ENCODE data around the gene GRK5. TPM values are rescaled to one million over a fixed set of nuclear protein-coding genes. Genes with fewer than 3 reads are reported as not detected.

The GRK5 gene
- total and polyA plus RNA-seq, 9 of the 15 experiments (the other 6 are each of a cell fraction or from before 2014, with no cell fraction given): 0.46 to 0.83 (median 0.67) TPM; not detected in 2

DNA sequence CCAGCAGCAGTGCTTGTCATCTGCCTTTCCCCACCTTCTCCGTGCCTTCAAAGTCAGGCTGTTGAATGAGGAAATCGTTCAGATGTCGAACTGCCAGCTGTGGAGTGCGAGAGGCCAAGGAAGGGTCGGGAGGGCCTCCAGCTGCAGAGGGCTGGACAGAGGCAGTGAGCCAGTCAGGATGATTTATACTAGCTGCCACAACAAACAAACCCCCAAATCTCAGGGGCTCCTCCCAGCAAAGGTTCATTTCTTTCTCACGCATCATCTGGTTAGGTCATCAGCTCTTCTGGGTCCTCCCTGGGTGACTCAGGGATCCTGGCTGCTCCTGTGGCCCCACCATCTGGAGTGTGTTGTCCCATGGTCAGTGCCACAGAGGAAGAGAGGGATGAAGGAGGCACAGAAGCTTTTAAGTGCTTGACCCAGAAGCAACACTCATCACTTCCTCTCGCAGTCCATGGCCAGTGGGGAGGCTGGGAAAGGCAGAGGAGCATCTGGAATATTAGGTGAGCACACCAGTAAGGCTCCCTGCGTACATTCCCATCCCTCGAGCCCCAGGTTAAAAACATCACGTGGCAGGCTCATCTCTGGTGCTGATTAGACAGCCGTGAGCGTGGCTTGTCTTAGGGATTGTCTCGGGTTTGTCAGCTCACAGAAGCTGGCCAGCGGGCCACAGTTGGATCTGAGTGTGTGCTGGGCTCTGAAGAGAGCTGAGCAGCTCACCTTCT is 194.5 kb downstream of the GRK5 start:
- H3K9me3 ChIP-seq (replicated peaks; ENCODE audit: control insufficient read depth, insufficient read depth, low read depth, low read length): no peaks in the 10 kb centered on the region
- peaks cover 0 to 21% of the 10 kb centered on the region in 2 experiments; a peak in 2 of 5 replicates for H3K27me3 ChIP-seq (ENCODE audit: control insufficient read depth in 2 of 2, insufficient read depth in 2 of 2, low read length in 2 of 2)
- CTCF ChIA-PET (ENCODE audit: low intra/inter-chr PET ratio): no interaction called here
- BruUV-seq (replicated peaks): no TSS peak
- WGBS (ENCODE audit: insufficient coverage, low coverage, missing lambda C conversion rate): 2% methylated on average over 14 of the region's 14 CpGs
- FAIRE-seq (no peak), ATAC-seq (peak; percentile 64), DNase-seq (ENCODE audit: extremely low read depth in 1 of 4, low spot score in 3 of 4) (peak; percentile 14 to 41 (median 26))
- H3K9me1 ChIP-seq (ENCODE audit: control insufficient read depth, insufficient read depth, low read length): no peaks in the 10 kb centered on the region
- H4K20me1 ChIP-seq (replicated peaks; ENCODE audit: control insufficient read depth, insufficient read depth, low read length): no peaks in the 10 kb centered on the region
- intact Hi-C loops (cut with micrococcal nuclease): no loop called here
- H3K4me3 ChIP-seq: no peak overlapping the region
- H3K4me1 ChIP-seq (replicated peaks in 1 of 2; ENCODE audit: control insufficient read depth in 2 of 2, insufficient read depth in 2 of 2, low read length in 2 of 2): no peaks in the 10 kb centered on the region; a peak in 3 of 5 replicates
- POLR2A ChIA-PET: interaction anchor here (0.5 to 1.0 kb wide), 2 partner anchors 9 to 31 kb away, joined by 3 to 4 read pairs; no protein-coding TSS in a partner anchor
- no peaks in the 10 kb centered on the region for H3K79me2 ChIP-seq (ENCODE audit: control insufficient read depth, insufficient read depth, low read length)
- H3K9ac ChIP-seq (ENCODE audit: insufficient read depth in 1 of 2, low read depth in 2 of 2, low read length in 2 of 2): no peak overlapping the region
- H3K4me2 ChIP-seq (ENCODE audit: insufficient read depth, low read length): no peak overlapping the region
- no peaks in the 10 kb centered on the region for H3K36me3 ChIP-seq (ENCODE audit: control insufficient read depth, insufficient read depth, low read length)
- H2AFZ ChIP-seq (ENCODE audit: low read depth, low read length): no peak overlapping the region
- no peak overlapping the region; the same call in 2 of the 3 replicates for H3K27ac ChIP-seq (ENCODE audit: extremely low read depth, low read depth, low read length)
- in situ Hi-C loops (cut with MboI): no loop called here
- TF ChIP-seq POLR2A (conservative IDR thresholded peaks at IDR 0.05) (no peak), CBFA2T2 (conservative IDR thresholded peaks at IDR 0.05) (peak; percentile 34; the same call in 1 of the 2 replicates), MEIS2 (IDR thresholded peaks at IDR 0.05; ENCODE audit: partially characterized antibody) (peak; percentile 88), CTBP1 (IDR thresholded peaks at IDR 0.05; ENCODE audit: borderline replicate concordance) (peak; percentile 40; the same call in 1 of the 2 replicates), SNRNP70 (optimal IDR thresholded peaks at IDR 0.05; ENCODE audit: low read depth, low read length) (no peak), CBX5 (IDR thresholded peaks at IDR 0.05; ENCODE audit: borderline replicate concordance, low read depth) (no peak), L3MBTL2 (IDR thresholded peaks at IDR 0.05) (0 out of 2 replicates have a peak, but pooled peaks have one; percentile 24)
- TF ChIP-seq, protein P1, sequence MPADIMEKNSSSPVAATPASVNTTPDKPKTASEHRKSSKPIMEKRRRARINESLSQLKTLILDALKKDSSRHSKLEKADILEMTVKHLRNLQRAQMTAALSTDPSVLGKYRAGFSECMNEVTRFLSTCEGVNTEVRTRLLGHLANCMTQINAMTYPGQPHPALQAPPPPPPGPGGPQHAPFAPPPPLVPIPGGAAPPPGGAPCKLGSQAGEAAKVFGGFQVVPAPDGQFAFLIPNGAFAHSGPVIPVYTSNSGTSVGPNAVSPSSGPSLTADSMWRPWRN (IDR thresholded peaks at IDR 0.05; ENCODE audit: low read depth): no peak
- TF ChIP-seq, protein P2, sequence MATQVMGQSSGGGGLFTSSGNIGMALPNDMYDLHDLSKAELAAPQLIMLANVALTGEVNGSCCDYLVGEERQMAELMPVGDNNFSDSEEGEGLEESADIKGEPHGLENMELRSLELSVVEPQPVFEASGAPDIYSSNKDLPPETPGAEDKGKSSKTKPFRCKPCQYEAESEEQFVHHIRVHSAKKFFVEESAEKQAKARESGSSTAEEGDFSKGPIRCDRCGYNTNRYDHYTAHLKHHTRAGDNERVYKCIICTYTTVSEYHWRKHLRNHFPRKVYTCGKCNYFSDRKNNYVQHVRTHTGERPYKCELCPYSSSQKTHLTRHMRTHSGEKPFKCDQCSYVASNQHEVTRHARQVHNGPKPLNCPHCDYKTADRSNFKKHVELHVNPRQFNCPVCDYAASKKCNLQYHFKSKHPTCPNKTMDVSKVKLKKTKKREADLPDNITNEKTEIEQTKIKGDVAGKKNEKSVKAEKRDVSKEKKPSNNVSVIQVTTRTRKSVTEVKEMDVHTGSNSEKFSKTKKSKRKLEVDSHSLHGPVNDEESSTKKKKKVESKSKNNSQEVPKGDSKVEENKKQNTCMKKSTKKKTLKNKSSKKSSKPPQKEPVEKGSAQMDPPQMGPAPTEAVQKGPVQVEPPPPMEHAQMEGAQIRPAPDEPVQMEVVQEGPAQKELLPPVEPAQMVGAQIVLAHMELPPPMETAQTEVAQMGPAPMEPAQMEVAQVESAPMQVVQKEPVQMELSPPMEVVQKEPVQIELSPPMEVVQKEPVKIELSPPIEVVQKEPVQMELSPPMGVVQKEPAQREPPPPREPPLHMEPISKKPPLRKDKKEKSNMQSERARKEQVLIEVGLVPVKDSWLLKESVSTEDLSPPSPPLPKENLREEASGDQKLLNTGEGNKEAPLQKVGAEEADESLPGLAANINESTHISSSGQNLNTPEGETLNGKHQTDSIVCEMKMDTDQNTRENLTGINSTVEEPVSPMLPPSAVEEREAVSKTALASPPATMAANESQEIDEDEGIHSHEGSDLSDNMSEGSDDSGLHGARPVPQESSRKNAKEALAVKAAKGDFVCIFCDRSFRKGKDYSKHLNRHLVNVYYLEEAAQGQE (IDR thresholded peaks at IDR 0.05; ENCODE audit: borderline replicate concordance): peak; percentile 49
- TF ChIP-seq, protein P2 (CRISPR knock-in tag; IDR thresholded peaks at IDR 0.05; ENCODE audit: low read depth): no peak
- TF ChIP-seq, protein P3, sequence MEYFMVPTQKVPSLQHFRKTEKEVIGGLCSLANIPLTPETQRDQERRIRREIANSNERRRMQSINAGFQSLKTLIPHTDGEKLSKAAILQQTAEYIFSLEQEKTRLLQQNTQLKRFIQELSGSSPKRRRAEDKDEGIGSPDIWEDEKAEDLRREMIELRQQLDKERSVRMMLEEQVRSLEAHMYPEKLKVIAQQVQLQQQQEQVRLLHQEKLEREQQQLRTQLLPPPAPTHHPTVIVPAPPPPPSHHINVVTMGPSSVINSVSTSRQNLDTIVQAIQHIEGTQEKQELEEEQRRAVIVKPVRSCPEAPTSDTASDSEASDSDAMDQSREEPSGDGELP (CRISPR knock-in tag; IDR thresholded peaks at IDR 0.05; ENCODE audit: borderline replicate concordance): peak; percentile 39; the same call in 1 of the 2 replicates

All from K562 (cell line).